ENCODE results near the gene ZNF273.
"Not testable (repeated sequence)": the region's sequence is repeated elsewhere in the genome, so short reads cannot be mapped to it uniquely, and the experiment has no call there.

ZNF273 gene

GRCh38 chr7:64888901-64889685 lies 14.0 kb upstream of the ZNF273 start:
- in situ Hi-C loops (cut with MboI; ENCODE audit: low sequenced_read_pairs, unreplicated experiment), result no loop called here
- no peak for TF ChIP-seq CTCF (IDR thresholded peaks at IDR 0.05; ENCODE audit: borderline replicate concordance, control extremely low read depth, extremely low read depth, insufficient read depth, missing control alignments)
- DNase-seq (ENCODE audit: low spot score), result peak; percentile 40

DNA sequence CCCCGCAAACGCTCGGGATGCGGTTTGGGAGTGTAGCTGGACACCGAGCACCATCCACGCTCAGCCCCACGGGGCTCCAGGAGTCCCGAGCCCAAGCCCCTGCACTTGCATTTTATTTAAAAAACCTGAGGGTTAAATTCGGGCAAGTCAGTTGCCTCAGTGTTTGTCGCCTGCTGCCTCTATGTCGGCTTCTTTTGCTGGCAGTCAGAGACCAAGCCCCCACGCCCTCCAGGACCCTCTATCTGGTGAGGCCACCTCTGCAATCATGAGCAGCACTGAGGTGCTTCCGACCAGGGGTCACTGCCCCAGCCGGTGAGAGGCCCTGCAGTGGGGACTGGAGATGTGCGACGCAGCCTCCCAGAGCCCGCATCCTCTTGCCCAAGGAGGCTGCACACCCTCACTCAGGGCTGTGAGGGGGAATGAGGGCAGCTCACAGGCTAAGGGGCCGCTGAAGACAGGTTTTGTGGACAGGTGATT lies 13.3 kb upstream of the ZNF273 start:
- in situ Hi-C loops (cut with MboI; ENCODE audit: low sequenced_read_pairs, unreplicated experiment), result no loop called here
- TF ChIP-seq CTCF (IDR thresholded peaks at IDR 0.05; ENCODE audit: borderline replicate concordance, control extremely low read depth, extremely low read depth, insufficient read depth, missing control alignments), result no peak
- DNase-seq (ENCODE audit: low spot score), result no peak

DNA sequence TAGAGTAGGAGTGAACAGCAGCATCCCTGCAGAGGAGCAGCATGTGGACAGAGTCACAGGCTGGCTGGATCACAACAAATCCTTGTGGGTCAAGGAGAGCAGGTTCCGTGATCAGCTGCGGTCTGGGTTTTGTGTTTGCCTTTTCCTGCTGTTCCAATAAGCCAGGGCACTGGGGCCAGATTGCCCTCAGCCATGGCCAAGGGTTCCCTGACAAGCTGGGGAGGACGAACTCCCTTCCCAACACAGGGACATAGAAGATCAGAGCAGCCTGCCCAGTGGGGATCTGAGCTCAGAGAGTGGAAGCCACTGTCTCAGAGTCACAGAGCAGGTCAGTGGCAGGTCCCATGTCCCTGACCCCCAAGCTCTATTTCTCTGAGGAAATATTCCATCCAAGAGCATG lies 12.8 kb upstream of the ZNF273 start:
- in situ Hi-C loops (cut with MboI; ENCODE audit: low sequenced_read_pairs, unreplicated experiment); DNase-seq (ENCODE audit: low spot score): not testable (repeated sequence)

DNA sequence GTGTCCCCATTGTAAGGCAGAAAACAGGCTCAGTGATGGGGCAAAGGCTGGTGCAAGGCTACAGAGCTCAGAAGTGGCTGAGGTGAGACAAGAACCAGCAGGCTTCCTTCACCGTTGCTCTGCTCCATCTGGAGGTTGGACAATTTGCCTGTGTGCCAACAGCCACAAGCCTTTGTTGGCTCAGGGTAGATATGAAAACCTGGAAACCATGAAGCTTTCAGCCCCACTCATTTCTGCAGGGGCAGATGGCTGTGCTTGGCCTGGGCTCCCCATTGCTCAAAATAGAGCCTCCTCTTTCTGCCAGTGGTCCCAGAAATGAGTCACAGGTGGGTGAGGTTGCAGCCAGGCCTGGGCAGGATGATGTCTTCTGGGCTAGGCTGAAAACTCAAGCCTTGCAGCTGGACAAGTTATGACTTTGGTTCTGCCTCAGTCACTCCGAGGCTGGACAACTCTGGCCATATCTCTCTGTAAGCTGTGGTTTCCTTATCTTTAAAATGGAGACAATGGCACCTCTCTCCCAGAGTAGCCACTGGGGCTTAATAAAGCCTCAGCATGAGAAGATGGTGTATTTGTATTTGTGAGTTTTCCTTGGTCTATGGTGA lies 12.2 kb upstream of the ZNF273 start:
- DNase-seq (ENCODE audit: low spot score), result no peak
- no peak for TF ChIP-seq CTCF (IDR thresholded peaks at IDR 0.05; ENCODE audit: borderline replicate concordance, control extremely low read depth, extremely low read depth, insufficient read depth, missing control alignments)

DNA sequence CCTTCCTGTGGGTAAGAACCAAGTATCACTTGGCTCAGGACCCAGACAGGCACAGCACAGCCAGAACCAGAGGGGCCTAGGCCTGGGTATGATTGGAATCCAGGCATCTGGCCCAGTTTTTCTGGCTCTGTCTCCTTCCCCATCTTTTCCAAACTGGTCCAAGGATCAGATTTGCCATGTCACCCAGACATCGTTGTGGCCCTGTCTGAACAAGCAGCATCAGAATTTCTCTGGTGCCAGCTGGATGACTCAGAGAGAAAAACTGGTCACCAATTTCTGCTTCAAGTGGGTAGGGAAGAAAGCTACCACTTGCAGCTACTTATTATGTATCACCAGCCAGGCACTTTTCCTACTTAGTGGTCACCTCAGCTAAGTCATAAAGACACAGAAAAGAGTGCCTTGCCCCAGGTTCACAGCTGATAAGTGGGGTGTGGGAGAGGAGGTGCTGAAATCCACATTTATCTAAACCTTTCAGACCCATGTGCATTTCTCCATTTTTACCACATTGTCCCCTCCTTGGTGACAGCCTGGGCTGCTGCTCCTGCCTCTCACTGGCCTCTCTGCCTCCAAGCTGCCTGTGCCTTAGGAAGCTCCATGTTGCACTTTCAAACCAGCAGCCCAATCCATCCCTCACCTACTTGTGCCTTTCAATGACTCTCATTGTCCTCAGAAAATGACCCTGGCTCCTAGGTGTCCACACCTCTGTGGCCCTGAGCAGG lies 11.6 kb upstream of the ZNF273 start:
- in situ Hi-C loops (cut with MboI; ENCODE audit: low sequenced_read_pairs, unreplicated experiment); DNase-seq (ENCODE audit: low spot score): not testable (repeated sequence)

More for the DNA sequence above, 12.2 kb upstream of the ZNF273 start:
- in situ Hi-C loops (cut with MboI; ENCODE audit: low sequenced_read_pairs, unreplicated experiment), result no loop called here

- in situ Hi-C loops (cut with MboI; ENCODE audit: low sequenced_read_pairs, unreplicated experiment), result no loop called here
- no peak for DNase-seq (ENCODE audit: low spot score)
- no peak for TF ChIP-seq CTCF (IDR thresholded peaks at IDR 0.05; ENCODE audit: borderline replicate concordance, control extremely low read depth, extremely low read depth, insufficient read depth, missing control alignments)
Measured at GRCh38 chr7:64892116-64892515, 11.0 kb upstream of the ZNF273 start.

DNA sequence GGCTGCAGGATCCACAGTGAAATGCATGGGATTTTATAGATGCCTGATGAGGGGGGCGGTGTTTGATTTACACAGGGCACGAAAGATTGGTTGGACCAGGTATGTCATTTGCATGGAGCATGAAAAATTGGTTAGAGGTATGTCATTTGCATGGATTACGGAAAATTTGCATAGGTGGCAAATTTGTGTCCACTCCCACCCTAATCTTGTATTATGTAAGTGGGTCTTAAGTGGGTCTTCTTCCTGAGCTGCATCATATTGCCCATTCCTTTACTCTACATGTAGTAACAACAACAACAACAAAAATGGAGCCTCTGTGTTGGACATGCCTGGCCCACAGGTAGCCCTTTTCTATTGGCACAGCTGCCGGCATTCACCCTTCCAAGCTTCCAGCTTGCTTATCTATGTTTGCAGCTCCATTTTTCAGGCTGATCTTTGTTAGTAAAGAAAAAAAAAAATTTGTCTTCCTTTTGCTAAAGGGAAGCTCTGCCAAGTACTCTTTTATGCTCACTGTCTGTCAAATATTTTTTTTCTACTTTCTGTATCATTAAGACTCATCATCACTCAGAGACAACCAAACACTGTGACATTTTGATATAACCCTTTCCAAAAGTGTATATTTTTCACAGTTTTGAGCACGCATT lies 10.3 kb upstream of the ZNF273 start:
- no peak for DNase-seq (ENCODE audit: low spot score)
- TF ChIP-seq CTCF (IDR thresholded peaks at IDR 0.05; ENCODE audit: borderline replicate concordance, control extremely low read depth, extremely low read depth, insufficient read depth, missing control alignments), result no peak
- in situ Hi-C loops (cut with MboI; ENCODE audit: low sequenced_read_pairs, unreplicated experiment), result no loop called here
